ENCODE data around the gene CAND2.

GRCh38 chr3:12775226-12775625, 21.3 kb upstream of the CAND2 start:
- TF ChIP-seq, protein P1, sequence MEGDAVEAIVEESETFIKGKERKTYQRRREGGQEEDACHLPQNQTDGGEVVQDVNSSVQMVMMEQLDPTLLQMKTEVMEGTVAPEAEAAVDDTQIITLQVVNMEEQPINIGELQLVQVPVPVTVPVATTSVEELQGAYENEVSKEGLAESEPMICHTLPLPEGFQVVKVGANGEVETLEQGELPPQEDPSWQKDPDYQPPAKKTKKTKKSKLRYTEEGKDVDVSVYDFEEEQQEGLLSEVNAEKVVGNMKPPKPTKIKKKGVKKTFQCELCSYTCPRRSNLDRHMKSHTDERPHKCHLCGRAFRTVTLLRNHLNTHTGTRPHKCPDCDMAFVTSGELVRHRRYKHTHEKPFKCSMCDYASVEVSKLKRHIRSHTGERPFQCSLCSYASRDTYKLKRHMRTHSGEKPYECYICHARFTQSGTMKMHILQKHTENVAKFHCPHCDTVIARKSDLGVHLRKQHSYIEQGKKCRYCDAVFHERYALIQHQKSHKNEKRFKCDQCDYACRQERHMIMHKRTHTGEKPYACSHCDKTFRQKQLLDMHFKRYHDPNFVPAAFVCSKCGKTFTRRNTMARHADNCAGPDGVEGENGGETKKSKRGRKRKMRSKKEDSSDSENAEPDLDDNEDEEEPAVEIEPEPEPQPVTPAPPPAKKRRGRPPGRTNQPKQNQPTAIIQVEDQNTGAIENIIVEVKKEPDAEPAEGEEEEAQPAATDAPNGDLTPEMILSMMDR (IDR thresholded peaks at IDR 0.05; ENCODE audit: poor library complexity), result no peak
- TF ChIP-seq EZH2 (IDR thresholded peaks at IDR 0.05; ENCODE audit: borderline replicate concordance) (no peak), EZH2phosphoT487 (IDR thresholded peaks at IDR 0.05; ENCODE audit: low read depth, severe bottlenecking, unreplicated experiment) (no peak)

Data from hepatocyte (in vitro differentiated cells).